ENCODE results near the gene SMIM3. TPM values are rescaled to one million over a fixed set of nuclear protein-coding genes. Genes with fewer than 3 reads are reported as not detected.

SMIM3 gene
- total and polyA plus RNA-seq, 2 of the 13 experiments (the other 11 are each of a cell fraction or from before 2014, with no cell fraction given): 11.6 to 96.7 TPM

DNA sequence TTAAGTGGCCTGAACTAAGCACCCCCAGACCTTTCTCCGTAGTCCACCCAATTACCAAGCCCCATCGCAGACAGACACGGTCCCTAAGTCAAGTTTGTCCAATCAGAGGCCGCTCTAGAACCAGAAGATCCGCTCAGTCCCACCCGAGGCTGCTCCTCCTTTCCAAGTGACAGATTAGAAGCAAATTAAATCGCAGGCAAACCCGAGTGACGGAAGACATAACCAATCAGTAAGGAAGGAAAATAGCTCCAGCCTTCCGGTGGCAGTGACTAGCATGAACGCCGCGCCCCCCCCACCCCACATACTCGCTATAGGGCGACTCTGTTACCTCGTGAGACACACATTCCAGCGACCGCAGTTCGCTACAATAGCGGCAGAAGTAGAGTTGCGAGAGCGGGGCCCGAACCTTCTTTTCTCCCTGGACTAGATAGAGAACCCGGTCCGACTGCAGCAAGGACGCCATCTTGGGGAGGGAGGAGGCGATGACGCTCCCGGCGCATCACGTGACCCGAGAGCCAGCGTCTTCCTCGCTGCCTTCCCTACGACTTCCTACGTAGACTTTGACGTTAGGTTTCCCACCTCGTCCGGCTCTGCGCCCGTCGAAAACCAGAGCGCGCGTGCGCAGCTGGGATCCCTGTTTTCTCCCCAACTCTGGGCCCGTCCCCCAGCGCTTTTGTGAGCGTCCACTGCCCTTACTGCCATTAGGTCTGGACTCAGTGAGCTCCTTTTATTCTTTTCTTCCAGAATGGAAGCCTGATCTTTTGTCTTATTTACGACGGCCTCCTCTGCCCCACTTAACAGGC lies 19.8 kb upstream of the SMIM3 start, which contains the start of gene DCTN4 (continued):
- TF ChIP-seq, protein P1, sequence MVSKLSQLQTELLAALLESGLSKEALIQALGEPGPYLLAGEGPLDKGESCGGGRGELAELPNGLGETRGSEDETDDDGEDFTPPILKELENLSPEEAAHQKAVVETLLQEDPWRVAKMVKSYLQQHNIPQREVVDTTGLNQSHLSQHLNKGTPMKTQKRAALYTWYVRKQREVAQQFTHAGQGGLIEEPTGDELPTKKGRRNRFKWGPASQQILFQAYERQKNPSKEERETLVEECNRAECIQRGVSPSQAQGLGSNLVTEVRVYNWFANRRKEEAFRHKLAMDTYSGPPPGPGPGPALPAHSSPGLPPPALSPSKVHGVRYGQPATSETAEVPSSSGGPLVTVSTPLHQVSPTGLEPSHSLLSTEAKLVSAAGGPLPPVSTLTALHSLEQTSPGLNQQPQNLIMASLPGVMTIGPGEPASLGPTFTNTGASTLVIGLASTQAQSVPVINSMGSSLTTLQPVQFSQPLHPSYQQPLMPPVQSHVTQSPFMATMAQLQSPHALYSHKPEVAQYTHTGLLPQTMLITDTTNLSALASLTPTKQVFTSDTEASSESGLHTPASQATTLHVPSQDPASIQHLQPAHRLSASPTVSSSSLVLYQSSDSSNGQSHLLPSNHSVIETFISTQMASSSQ (IDR thresholded peaks at IDR 0.05; ENCODE audit: low read depth): no peak
- TF ChIP-seq, protein P1 (CRISPR knock-in tag; IDR thresholded peaks at IDR 0.05; ENCODE audit: borderline replicate concordance): 0 out of 2 replicates have a peak, but pooled peaks have one; percentile 44
- TF ChIP-seq CBX5 (CRISPR knock-in tag; IDR thresholded peaks at IDR 0.05; ENCODE audit: borderline replicate concordance) (no peak), THAP11 (CRISPR knock-in tag; IDR thresholded peaks at IDR 0.05) (peak; percentile 77), SIN3B (IDR thresholded peaks at IDR 0.05; ENCODE audit: low read length) (peak; percentile 67), MBNL3 (CRISPR knock-in tag; conservative IDR thresholded peaks at IDR 0.05) (no peak), PRPF4 (IDR thresholded peaks at IDR 0.05; ENCODE audit: low read depth, low read length, poor library complexity, severe bottlenecking) (no peak), ZNF549 (CRISPR knock-in tag; IDR thresholded peaks at IDR 0.05) (no peak), NR2F6 (IDR thresholded peaks at IDR 0.05) (no peak), NR2F6 (CRISPR knock-in tag; IDR thresholded peaks at IDR 0.05) (no peak), PITX1 (CRISPR knock-in tag; IDR thresholded peaks at IDR 0.05) (0 out of 2 replicates have a peak, but pooled peaks have one; percentile 5), GATAD1 (CRISPR knock-in tag; IDR thresholded peaks at IDR 0.05) (peak; percentile 88), SAP130 (CRISPR knock-in tag; IDR thresholded peaks at IDR 0.05; ENCODE audit: low read depth) (peak; percentile 40), REPIN1 (CRISPR knock-in tag; IDR thresholded peaks at IDR 0.05; ENCODE audit: borderline replicate concordance, low read depth) (peak; percentile 27; the same call in 1 of the 2 replicates), ZNF343 (CRISPR knock-in tag; IDR thresholded peaks at IDR 0.05) (0 out of 2 replicates have a peak, but pooled peaks have one; percentile 68), ZNF782 (CRISPR knock-in tag; IDR thresholded peaks at IDR 0.05; ENCODE audit: borderline replicate concordance) (no peak)
- TF ChIP-seq, protein P2, sequence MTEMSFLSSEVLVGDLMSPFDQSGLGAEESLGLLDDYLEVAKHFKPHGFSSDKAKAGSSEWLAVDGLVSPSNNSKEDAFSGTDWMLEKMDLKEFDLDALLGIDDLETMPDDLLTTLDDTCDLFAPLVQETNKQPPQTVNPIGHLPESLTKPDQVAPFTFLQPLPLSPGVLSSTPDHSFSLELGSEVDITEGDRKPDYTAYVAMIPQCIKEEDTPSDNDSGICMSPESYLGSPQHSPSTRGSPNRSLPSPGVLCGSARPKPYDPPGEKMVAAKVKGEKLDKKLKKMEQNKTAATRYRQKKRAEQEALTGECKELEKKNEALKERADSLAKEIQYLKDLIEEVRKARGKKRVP (CRISPR knock-in tag; IDR thresholded peaks at IDR 0.05): no peak
- TF ChIP-seq, protein P3, sequence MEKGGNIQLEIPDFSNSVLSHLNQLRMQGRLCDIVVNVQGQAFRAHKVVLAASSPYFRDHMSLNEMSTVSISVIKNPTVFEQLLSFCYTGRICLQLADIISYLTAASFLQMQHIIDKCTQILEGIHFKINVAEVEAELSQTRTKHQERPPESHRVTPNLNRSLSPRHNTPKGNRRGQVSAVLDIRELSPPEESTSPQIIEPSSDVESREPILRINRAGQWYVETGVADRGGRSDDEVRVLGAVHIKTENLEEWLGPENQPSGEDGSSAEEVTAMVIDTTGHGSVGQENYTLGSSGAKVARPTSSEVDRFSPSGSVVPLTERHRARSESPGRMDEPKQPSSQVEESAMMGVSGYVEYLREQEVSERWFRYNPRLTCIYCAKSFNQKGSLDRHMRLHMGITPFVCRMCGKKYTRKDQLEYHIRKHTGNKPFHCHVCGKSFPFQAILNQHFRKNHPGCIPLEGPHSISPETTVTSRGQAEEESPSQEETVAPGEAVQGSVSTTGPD (CRISPR knock-in tag; IDR thresholded peaks at IDR 0.05): no peak
- TF ChIP-seq, protein P4, sequence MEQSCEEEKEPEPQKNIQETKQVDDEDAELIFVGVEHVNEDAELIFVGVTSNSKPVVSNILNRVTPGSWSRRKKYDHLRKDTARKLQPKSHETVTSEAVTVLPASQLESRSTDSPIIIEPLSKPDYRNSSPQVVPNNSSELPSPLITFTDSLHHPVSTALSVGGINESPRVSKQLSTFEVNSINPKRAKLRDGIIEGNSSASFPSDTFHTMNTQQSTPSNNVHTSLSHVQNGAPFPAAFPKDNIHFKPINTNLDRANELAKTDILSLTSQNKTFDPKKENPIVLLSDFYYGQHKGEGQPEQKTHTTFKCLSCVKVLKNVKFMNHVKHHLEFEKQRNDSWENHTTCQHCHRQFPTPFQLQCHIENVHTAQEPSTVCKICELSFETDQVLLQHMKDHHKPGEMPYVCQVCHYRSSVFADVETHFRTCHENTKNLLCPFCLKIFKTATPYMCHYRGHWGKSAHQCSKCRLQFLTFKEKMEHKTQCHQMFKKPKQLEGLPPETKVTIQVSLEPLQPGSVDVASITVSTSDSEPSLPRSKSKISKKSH (CRISPR knock-in tag; IDR thresholded peaks at IDR 0.05; ENCODE audit: borderline replicate concordance): peak; percentile 25; the same call in 1 of the 2 replicates
- TF ChIP-seq, protein P5, sequence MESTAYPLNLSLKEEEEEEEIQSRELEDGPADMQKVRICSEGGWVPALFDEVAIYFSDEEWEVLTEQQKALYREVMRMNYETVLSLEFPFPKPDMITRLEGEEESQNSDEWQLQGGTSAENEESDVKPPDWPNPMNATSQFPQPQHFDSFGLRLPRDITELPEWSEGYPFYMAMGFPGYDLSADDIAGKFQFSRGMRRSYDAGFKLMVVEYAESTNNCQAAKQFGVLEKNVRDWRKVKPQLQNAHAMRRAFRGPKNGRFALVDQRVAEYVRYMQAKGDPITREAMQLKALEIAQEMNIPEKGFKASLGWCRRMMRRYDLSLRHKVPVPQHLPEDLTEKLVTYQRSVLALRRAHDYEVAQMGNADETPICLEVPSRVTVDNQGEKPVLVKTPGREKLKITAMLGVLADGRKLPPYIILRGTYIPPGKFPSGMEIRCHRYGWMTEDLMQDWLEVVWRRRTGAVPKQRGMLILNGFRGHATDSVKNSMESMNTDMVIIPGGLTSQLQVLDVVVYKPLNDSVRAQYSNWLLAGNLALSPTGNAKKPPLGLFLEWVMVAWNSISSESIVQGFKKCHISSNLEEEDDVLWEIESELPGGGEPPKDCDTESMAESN (CRISPR knock-in tag; conservative IDR thresholded peaks at IDR 0.05): 0 out of 2 replicates have a peak, but pooled peaks have one; percentile 13

Data from HepG2 (cell line).